GM12865 (cell line): ENCODE measurements around the gene GRID1.
"Not testable (repeated sequence)": the region's sequence is repeated elsewhere in the genome, so short reads cannot be mapped to it uniquely, and the experiment has no call there.

ENCODE experiments used
- DNase-seq: peaks from one replicate; pipeline ENCODE4 v3.0.0; 2010; ENCODE audit warnings: low read depth
- H3K4me3 ChIP-seq: 2 replicates; pipeline ENCODE4 v1.5.1; 2011; ENCODE audit warnings: mild to moderate bottlenecking, low read depth, low read length, control low read depth
- CTCF ChIP-seq: IDR thresholded peaks from 2 replicates; pipeline ENCODE4 v1.5.1; 2011; ENCODE audit warnings: low read length, control low read depth, low read depth, inconsistent platforms; ENCODE audit not compliant: insufficient read depth; ENCODE audit errors: missing control alignments

Gene GRID1

DNA sequence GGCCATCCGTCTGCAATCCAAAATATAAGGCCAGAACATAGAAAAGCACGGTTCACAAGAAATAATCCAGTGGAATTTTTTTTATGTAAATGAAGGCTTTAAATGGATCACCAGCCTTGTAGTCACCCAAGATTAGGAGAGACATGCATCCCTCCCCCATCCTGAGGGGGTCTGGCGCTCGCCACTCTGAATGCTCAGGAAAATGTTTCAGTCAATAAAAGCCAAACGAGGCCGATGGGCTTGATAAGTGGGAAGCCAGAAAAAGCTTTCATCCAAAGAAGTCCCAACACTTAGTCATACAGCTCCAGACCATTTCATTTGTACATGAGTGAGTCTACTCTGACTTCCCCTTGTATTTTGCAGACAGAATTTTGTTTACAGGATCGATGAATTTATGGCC, 631.8 kb downstream of the GRID1 start:
- no peak for TF ChIP-seq CTCF
- no peak for DNase-seq
- no peak overlapping the region for H3K4me3 ChIP-seq

DNA sequence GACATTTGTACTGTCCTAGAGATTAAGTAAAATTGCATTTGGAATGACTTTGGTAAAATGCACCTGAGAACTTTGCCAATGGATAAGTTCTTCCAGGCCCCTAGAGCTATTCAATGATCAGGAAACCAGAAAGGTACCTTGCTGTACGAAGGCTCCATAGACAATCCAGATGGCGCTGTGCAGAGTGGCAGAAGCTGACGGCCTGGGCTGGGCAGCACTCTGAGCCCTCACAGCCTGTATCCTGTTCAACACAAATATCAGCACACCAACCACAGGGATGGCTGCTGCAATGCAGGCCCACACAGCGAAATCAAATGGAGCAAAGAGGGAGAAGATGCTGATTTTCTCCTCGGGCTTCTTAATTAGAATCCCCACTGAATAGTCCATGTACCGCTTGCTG, 642.4 kb downstream of the GRID1 start:
- DNase-seq, result no peak
- no peak overlapping the region for H3K4me3 ChIP-seq
- no peak for TF ChIP-seq CTCF

DNA sequence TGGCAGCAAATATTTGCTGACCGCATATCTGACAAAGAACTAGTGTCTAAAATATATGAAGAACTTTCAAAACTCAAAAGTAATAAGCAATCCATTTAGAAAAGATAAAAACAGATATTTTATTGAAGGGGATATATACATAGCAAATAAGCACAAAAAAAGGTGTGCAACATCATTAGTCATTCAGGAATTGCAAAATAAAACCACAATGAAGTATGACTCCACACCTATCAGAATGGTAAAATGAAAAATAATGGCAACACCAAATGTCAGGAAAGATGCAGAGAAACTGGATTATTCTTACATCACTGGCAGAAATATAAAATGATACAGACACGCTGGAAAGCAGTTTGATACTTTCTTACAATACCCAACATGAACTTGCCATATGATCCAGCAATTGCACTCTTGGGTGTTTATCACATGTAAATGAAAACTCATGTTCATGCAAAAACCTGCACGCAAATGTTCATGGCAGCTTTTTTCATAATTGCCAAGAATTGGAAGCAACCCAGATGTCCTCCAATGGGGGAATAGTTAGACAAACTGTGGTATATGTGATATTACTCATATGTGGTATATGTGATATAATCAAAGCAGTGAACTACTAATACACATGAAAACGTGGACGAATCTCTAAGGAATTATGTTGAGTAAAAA, 645.5 kb downstream of the GRID1 start:
- no peak for TF ChIP-seq CTCF
- DNase-seq, result no peak
- no peak overlapping the region for H3K4me3 ChIP-seq

DNA sequence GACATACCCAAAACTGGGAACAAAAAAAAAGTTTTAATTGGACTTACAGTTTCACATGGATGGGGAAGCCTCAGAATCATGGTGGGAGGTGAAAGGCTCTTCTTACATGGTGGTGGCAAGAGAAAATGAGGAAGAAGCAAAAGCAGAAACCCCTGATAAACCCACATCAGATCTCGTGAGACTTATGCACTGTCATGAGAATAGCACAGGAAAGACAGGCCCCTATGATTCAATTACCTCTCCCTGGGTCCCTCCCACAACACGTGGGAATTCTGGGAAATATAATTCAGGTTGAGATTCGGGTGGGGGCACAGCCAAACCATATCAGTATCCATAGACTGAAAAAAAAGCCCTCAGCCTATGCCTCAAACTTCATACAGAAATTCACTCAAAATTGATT, 647.2 kb downstream of the GRID1 start:
- TF ChIP-seq CTCF, result no peak
- DNase-seq, result no peak
- H3K4me3 ChIP-seq, result no peak overlapping the region

- no peak for TF ChIP-seq CTCF
- no peak for DNase-seq
- no peak overlapping the region for H3K4me3 ChIP-seq
These were observed 652.7 kb downstream of the GRID1 start for GRCh38 chr10:85713885-85714284.

GRCh38 chr10:85702768-85703167, 663.8 kb downstream of the GRID1 start:
- DNase-seq, result no peak
- no peak for TF ChIP-seq CTCF
- H3K4me3 ChIP-seq, result no peak overlapping the region

DNA sequence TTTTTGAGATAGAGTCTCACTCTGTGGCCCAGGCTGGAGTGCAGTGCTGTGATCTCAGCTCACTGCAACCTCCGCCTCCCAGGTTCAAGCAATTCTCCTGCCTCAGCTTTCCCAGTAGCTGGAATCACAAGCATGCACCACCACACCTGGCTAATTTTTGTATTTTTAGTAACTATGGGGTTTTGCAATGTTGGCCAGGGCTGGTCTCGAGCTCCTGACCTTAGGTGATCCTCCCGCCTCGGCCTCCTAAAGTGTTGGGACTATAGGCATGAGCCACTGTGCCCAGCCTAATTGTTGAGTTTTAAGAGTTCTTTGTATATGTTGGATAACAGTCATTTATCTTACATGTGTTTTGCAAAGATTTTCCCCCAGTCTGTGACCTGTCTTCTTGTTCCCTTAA, 667.5 kb downstream of the GRID1 start:
- H3K4me3 ChIP-seq, DNase-seq: not testable (repeated sequence)

GRCh38 chr10:85696893-85697292, 669.7 kb downstream of the GRID1 start:
- DNase-seq, result no peak
- no peak for TF ChIP-seq CTCF
- no peak overlapping the region for H3K4me3 ChIP-seq
